Testis (tissue), 2 donors: ENCODE results near the gene NANOG.

Experiments used
- CTCF ChIP-seq, 3 experiments: fragments of 450-650 bp in 2 of 3; fragments of 200-600 bp in 1 of 3; sonication (generic) in 1 of 3; IDR thresholded peaks; one replicate each; pipeline ENCODE4 v1.5.1; 2016 to 2019; ENCODE audit warnings: antibody characterized with exemption in 3 of 3, mild to moderate bottlenecking in 2 of 3, moderate library complexity in 1 of 3
- POLR2A ChIP-seq: fragments of 450-650 bp; IDR thresholded peaks from one replicate; pipeline ENCODE4 v1.6.1; 2017; ENCODE audit warnings: antibody characterized with exemption, mild to moderate bottlenecking, moderate library complexity

DNA sequence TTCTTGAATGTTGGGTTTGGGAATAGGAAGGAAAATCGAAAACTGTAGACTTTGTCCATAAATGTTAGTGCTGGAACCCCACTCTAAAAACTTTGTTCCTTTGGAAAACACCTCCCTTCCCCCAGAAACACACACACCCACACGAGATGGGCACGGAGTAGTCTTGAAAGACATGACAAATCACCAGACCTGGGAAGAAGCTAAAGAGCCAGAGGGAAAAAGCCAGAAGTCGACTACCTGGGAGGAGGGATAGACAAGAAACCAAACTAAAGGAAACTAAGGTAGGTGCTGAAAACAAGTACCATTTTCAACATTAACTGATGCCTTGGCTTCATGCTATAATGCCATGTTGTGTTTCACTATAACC is 925 bp upstream of the NANOG start:
- TF ChIP-seq POLR2A (no peak), CTCF (IDR thresholded peaks at IDR 0.05) (no peak)
